ENCODE results near the gene TSHB.

Gene TSHB

DNA sequence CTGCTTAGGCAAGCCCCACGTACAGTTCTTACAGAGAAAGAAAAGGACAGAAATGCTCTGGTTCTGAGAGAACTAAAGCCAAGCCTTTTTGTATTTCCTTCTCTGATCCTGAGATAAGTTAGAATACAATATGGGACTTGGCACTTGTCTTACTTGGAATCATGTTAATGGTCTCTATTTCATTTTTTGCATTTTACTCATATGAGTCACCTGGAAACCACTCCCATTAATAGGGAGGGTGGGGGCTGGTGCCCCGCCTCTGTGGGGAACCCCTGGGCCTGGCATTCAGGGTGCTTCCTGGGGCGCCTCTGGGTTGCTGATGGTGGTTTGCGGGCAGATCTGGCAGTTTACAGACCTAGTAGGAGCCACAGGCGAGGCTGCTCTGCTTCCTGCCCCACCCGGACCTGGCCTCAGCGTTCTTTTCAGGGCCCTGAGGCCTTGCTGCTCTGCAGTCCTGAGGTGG lies 32.9 kb downstream of the TSHB start:
- no peak for DNase-seq

DNA sequence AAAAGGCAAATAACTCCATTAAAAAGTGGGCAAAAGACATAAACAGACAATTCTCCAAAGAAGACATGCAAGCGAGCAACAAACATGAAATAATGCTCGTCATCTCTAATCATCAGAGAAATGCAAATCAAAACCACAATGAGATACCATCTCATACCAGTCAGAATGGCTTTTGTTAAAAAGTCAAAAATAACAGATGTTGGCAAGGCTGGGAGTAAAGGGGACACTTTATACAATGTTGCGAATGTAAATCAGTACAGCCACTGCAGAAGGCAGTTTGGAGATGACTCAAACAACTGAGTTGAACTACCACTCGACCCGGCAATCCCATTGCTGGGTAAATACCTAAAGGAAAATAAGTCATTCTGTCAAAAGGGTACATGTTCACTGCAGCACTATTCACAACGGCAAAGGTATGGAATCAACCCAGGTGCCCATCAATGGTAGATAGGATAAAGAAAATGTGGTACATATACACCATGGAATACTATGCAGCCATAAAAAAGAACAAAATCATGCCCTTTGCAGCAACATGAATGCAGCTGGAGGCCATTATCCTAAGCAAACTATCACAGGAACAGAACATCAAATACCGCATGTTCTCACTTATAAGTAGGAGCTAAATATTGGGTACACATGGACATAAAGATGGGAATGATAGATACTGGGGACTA lies 33.7 kb downstream of the TSHB start:
- DNase-seq: no peak

DNA sequence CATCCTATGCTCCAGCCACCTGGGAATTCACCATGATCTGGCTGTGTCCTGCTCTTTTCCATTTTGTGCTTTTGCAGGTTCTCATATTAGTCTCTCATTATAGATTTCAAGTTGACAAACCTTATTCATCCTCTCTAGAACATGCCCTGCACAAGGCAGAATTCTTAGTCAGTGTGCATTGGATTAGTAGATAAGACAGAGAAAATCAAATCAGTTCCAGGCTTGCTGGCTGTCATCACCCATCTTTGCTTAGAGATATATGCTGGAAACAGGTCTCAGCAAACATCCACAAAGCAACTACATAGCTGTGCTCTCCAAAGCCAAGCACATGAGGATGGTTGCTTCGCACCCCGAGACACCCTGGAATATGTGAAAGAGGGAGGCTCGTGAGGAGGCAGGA lies 34.8 kb downstream of the TSHB start:
- DNase-seq: no peak

DNA sequence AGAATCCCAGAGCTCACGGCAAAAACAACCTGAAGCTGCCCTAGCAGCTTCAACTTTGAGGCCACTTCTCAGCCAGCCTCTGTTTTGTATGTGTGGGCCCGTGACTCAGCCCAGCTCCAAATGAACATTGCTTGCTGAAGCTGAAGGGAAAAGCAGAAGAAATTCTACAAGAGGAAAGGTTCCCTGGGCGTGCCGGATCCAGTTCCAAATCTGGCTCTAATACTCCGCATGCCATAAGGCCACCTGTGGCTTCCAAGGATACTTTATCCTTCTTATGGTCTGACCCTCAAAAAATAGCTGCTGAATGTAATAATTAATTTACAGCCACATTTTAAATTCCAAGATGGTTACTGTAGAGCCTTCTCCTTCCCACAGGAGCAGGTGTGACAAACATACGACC lies 35.4 kb downstream of the TSHB start:
- no peak for DNase-seq

DNA sequence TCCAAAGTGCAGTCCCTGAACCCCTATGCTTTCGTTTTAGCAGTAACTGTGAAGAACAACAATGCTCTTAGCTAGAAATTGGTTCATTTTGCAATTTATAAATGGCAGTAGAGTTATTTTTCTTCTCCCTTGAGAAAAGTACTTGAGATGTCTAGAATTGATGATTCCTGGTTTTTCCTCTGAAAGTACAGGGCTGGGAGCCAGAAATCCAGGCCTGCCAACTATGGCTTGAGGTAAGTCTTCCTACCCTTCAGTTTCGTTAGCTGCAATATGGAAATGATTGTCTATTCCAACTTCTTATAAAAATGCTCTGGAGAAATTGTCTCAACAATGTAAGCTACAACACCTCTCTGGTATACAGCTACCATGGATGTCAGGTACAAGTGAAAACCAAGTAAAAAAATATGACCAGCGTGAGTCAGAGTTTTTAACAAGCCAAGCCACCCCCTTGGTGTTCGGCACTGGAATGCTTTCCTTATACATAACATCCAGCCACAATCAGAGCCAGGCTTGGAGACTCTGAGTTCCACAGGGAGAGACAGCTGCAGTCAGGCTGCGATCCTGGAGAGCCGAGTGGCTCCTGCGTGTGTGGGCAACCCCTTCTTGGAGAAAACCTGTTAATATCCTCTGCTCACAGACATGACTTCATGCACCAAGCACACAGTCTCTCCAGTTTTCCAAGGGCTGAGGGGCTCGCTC lies 37.7 kb downstream of the TSHB start:
- DNase-seq: no peak

DNA sequence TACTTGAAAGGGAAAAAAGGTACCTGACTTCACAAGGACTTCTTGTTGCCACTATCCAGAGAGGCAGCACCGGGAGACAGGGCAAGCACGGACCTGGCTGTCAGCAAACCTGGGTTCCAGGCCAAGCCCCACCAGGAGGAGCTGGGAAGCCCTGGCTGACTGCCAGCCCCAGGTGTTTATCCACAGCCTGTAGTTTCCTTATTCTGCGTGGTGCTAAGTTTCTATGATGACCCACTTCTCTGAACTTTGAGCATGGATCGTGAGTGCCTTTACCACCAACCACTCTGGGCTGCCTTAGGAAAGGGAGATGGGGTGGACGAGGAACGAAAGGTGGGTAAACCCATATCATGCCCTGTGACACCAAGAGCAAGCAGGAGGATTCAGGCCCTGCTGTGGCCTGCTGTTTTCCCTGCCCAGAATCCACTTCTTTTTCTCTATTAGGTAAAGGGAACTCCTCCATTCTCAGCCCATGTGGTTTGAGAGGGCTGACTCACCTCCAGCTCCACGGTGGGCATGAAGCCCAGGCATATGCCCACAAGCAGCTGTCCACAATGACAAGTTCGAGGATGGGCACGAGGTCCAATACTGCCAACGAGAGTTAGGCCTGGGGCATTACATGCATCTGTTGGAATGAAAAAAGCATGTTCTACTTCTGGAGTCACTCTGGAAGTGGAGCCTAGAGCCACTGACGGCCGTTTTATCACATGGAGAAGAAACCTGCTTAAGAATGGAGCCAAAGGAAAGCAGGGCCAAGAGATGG lies 39.4 kb downstream of the TSHB start:
- DNase-seq: peak; percentile 20

DNA sequence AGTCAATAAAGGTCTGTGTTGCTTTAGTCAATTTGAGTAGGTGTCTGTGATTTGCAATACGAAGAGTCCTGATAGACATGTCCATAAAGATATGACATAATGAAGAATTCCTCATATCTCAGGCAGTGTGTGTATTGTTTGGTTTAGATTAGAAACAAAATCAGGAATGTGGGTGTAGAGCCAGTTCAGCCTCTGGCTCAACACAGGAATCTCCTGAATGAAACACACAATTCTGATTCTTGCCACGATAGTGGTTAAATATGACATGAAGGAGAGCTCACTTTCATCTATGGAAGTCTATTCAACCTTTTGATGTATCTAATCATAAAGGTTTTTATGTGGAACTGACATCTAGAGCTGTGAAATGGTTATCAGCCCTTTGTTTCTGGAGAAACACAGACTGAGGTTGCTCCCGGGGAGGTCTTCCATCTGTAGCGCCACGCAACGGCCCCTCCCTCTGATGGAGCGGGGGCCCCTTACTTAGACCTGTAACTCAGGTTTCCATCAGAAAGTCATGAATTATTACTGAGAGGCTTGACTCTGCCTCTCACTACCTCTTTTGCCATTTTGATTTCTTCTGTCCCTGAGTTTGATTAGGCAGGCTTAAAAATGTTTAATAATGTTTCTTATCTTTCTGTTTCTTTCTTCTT lies 40.2 kb downstream of the TSHB start:
- no peak for DNase-seq

DNA sequence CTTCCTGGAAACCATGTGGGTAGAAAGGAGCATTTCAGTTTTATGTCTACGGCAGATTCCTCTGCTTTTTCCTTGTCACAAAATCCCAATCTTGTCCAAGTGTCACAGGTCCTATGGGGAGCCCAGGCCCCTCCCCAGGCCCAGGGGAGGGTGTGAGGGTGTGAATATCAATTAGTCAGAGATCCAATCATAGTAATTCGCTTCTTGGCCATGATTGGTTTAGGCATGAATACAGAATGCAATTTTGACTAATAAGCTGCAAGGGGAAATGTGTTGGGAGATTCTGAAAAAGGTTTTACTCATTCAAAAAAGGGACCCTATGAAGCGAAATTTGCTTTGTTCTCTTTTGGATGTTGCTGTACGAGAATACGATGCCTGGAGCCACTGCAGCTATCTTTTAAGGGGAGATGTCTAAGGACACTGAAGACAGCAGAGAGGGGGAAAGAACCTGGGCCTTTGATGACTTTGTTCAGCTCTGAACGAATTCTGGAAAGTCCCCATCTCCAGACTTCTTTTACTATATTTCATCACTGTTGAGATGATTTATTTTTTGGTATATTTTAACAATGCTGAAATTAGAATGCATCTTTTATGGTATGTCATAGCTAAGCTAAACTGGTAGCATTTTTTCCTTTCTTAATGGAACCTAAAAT lies 41.5 kb downstream of the TSHB start:
- no peak for DNase-seq

DNA sequence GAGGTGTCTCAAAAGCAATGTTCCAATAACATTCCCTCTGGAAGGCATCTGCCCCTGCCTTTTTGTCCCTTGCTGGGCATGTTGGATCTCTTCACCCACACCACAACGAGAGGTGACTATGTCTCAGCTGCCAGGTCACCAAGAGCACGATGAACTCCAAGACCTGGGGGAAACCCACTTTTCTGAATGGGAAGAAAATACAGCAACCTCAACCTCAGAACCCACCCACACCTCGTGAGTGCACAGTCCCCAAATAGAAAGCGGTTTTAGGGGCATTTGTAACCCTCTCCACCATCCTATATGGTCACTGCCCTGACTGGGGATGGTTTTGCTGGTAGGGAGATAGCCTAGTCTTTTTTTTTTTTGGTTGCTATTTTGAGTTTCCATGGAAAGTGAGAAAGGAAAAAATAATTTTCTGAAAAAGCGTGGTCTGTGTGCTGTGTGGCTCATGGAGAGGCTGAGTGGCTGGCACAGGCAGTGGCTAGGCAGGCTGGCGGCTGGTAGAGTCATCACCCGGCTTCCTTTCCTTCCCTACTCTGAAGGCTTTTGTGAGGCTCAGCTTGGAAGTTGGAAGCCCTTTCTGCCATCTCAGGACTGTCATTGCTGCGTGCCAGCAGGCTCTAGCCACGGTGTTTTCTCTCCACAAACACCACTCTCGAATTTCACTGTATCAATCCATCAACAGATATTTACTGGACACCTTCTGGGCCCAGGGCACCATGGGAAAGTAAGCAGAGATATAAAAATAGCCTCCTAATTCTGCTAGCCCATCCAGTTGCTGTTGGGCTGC lies 43.9 kb downstream of the TSHB start:
- DNase-seq: no peak

DNA sequence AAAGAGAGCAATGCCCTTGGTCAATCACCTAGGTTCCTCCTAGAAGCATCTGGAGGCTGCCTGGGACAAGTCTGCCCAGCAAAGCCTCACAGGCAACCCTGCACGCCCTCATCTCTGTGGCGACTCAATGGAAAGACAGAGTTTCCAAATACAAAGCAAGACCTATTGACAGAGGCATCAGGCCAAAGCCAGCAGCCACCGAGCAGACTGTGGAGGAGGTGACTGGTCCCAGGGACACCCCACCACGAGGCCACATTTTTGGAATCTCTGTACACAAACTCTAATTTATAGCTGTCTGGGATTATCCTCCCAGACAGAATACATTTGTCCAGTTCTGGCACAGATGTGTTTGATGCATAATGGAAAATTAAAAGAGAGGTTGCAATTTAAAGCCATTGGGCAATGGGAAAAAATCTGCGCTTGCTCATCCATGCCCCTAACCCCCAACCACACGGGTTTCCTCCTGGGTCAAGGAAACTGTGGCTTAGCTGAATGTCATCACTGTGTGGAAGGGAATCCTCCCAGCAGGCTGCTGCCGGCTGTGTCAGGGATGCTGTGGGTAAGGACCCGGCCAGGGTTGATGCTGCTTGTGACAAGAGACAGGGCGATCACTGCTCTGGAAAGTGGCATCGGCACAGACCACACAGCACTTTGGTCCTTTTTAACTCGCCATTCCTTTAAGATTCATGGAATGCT lies 45.4 kb downstream of the TSHB start:
- DNase-seq: no peak

DNA sequence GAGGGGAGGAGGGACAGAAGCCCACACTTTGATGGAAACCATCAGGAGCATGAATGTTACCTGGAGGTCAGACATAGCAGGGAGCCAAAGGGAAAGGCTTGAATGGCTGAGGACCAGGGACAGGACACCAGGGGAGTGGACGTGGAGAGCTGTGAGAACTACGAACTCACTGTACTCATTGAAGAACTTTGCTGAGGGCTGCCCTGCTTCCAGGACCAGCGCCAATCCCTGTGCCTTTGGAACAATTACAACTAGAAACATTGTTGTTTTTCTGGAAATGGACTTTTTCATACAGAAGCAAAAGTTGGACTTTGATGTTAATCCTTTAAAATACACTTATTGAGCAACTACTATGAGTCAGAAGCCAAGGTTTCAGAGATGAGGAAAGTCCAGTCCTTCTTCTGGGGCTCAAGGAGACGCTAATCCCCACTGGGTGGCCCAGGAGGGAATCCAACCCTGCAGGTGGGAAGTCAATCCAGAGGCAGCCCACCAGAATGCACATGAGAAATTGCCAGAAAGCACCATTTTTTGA lies 46.8 kb downstream of the TSHB start:
- DNase-seq: no peak

DNA sequence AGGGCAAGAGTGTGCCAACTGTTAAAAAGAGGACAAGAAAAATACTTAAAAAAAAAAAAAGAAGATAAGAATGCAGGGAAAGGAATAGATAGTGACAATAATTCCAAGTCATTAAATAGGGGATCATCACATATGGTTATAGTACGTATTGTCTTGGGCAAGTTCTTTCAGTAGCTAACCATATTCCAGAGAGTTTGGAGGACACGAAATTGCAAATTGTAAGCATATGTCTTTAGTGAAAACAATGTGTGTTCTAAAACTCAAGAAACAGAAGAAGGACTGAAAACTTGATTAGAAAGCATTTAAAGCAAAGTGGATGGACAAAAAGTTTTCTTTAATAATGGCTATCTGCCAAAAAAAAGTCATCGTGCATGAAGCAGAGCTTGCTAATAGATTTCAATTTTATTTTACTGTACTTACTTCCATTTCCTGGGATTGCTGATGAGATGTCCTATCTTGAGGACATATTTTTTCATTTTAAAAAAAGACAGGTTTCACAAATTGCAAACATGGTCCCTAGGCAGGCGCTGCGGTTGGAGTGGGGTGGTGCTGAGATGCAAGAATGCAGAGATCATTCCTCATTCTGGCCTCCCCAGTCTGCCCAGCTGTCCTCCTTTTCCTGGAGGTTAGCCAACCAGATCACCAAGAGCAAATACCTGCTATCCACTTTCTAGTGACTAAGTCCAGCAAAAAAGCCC lies 47.8 kb downstream of the TSHB start:
- no peak for DNase-seq

DNA sequence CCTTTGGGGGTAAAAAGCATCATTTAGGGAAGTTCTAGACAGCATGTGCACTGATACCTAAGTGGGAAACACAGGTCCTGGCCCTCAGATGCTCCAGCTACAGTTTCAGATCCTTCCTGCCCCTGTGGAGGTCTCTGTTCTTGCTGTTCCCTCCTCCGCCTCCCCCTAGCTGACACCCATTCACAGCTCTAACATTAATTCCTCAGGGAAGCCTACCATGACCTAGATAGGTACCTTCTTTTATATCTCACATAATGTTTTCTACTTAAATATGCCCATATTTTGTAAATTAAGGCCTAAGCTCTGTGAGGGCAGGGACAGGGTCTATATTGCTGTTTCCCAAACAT lies 48.3 kb downstream of the TSHB start:
- no peak for DNase-seq

DNA sequence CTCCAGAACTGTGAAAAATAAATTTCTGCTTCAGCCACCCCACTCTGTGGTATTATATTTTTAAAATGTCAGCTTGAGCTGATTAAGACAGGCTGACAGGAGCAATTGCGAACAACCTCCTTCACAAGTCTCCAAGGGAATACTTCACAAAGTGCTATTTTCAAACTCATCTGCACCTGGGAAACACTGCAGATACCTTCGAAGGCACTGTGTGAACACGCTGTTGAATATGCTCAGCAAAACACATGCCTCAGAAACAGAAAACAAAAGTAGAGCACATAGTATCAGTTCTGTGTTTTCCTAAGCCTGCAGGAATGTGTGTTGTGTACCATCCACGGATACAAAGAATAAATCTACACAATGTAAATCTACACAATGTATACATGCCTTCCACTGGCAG lies 49.1 kb downstream of the TSHB start:
- no peak for DNase-seq

DNA sequence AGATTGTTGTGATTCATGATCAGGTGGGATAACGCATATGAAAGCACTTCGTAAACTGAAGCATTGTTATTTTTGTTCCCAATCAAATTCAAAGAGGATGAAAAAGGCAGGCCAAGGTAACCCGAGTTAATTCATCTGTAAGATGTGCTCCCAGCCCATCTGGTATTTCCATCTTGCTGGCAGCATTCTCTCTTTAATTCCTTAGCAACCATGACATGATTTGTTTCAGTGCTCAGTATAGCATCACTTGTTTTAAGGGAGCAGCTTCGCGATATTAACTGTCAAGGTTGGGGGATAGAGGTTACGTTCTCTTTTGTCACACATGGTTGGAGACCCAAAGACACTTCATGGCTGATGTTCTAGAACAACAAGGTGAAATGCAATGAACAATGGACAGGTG lies 53.3 kb downstream of the TSHB start:
- peak; percentile 57 for DNase-seq

Data from DMS 273 treated with DMSO at 0.1 percent for 48 hours (cell line).